8988T (cell line): ENCODE data around the gene RAB11FIP5.
"Not testable (repeated sequence)": the region's sequence is repeated elsewhere in the genome, so short reads cannot be mapped to it uniquely, and the experiment has no call there.

Source experiments
- DNase-seq: peaks from one replicate; pipeline ENCODE4 v3.0.0; 2011

RAB11FIP5 gene

GRCh38 chr2:73069855-73070642 lies 42.7 kb downstream of the RAB11FIP5 start:
- no peak for DNase-seq

- DNase-seq, result no peak
Measured at GRCh38 chr2:73069041-73069854, 43.5 kb downstream of the RAB11FIP5 start.

- DNase-seq, result no peak
Measured at GRCh38 chr2:73068147-73068546, 44.6 kb downstream of the RAB11FIP5 start.

GRCh38 chr2:73067043-73067442 lies 45.7 kb downstream of the RAB11FIP5 start:
- no peak for DNase-seq

GRCh38 chr2:73065070-73065469 lies 47.7 kb downstream of the RAB11FIP5 start:
- not testable (repeated sequence) for DNase-seq

GRCh38 chr2:73063909-73064875 lies 48.6 kb downstream of the RAB11FIP5 start:
- no peak for DNase-seq

- no peak for DNase-seq
Measured at GRCh38 chr2:73063472-73063871, 49.3 kb downstream of the RAB11FIP5 start.

- DNase-seq, result no peak
Measured at GRCh38 chr2:73059106-73059505, 53.6 kb downstream of the RAB11FIP5 start.

- DNase-seq, result no peak
Measured at GRCh38 chr2:73054980-73055379, 57.8 kb downstream of the RAB11FIP5 start.

GRCh38 chr2:73053316-73054114 lies 59.2 kb downstream of the RAB11FIP5 start:
- DNase-seq, result no peak

GRCh38 chr2:73050121-73050545 lies 62.6 kb downstream of the RAB11FIP5 start:
- DNase-seq, result no peak

- DNase-seq, result no peak
Measured at GRCh38 chr2:73043929-73044832, 68.6 kb downstream of the RAB11FIP5 start.

- no peak for DNase-seq
Measured at GRCh38 chr2:73043276-73043675, 69.5 kb downstream of the RAB11FIP5 start.

GRCh38 chr2:73037947-73038585 lies 74.7 kb downstream of the RAB11FIP5 start:
- DNase-seq, result no peak

- DNase-seq, result no peak
Measured at GRCh38 chr2:73036766-73037165, 76.0 kb downstream of the RAB11FIP5 start.

GRCh38 chr2:73035899-73036711 lies 76.6 kb downstream of the RAB11FIP5 start:
- peak; percentile 40 for DNase-seq

GRCh38 chr2:73034661-73035375 lies 77.9 kb downstream of the RAB11FIP5 start:
- DNase-seq, result no peak

GRCh38 chr2:73033766-73034381 lies 78.9 kb downstream of the RAB11FIP5 start:
- DNase-seq, result no peak
